ENCODE data around the gene THEMIS2.

The THEMIS2 gene

GRCh38 chr1:27886744-27887143 lies 14.4 kb downstream of the THEMIS2 start:
- DNase-seq: no peak

DNA sequence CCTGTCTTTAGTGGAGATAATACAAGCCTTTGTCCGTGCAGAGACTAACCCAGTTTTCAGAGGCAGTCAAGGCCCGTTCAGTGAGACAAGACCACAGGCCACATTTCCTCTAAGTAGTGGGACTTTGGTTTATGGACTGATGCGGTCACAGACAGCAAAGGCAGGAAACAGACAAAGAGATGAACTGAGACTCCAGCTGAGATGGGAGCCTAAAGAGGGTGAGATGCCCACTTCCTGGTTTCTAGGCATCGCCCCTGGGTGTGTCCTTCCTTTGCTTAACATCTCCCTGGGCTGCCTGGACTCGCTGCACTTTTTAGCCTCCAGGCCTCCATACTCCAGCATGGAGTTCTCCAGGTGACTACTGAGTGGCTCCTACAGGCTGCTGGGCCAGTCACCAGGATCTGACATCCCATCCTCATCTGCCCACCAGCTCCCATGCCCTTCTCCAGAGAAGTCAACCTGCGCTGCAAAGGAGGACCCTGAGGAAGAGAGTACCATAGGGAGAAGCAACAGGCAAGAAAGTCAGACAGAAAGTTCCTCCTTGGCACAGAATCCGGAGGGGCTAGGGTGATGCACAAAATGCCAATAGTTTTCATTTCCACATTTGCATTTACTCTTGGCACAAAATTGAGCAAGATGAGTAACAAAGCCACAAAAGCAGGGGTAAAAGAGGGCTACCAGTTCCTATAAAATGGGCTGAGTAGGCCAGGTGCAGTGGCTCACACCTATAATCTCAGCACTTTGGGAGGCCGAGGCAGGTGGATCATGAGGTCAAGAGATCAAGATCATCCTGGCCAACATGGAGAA lies 15.1 kb downstream of the THEMIS2 start:
- peak; percentile 71 for DNase-seq

- DNase-seq: no peak
These were observed 17.2 kb downstream of the THEMIS2 start for GRCh38 chr1:27889506-27889905.

DNA sequence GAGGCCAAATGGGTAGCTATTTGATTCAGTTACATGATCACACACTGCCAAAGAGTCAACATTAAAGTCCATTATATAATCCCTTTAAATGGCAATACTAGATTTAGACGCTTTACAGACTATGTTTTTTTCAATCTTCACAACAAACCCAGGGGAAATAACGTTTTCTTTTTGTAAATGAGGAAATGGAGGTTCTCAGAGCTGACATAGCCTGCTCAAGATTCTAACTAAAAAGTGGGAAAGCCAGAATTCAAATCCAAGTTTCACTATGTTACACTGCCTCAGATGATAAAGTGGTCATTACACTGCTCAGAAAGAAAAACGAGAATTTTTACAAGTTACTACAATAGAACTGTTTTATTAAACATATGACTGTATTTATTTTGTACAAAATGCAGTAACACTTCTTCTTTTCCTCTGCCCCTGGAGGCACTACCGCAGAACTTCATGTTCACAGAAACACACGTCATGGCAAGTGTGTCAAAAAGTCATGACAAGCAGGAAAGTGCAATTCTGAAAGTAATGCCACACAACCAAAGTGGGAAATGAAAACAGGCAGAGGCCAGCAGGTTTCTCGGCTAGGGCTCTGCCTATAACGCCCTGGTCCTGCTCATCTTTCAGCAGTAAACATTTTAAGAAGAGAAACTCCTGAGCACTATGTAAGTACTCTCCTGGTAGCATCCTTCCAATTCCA lies 19.0 kb downstream of the THEMIS2 start:
- peak; percentile 48 for DNase-seq

DNA sequence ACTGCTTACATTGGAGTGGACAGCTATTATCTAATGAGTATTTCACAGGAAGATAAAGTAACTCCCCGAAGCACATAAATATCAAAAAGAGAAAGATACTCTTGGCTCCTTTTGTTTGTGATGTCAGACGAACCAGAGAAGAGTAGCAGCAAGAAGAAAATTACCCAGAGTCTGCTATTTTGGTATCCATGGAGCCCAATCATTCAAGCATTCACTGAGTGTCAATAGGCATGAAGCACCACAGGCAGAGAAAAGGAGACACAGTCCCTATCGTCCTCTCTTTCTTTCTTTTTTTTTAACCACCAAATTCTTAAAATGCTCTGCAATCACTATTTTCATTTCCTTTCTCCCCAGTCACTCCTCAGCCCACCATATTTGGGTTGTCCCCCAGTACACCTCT lies 22.2 kb downstream of the THEMIS2 start:
- no peak for DNase-seq

GRCh38 chr1:27906759-27907158 lies 34.4 kb downstream of the THEMIS2 start:
- DNase-seq: no peak

DNA sequence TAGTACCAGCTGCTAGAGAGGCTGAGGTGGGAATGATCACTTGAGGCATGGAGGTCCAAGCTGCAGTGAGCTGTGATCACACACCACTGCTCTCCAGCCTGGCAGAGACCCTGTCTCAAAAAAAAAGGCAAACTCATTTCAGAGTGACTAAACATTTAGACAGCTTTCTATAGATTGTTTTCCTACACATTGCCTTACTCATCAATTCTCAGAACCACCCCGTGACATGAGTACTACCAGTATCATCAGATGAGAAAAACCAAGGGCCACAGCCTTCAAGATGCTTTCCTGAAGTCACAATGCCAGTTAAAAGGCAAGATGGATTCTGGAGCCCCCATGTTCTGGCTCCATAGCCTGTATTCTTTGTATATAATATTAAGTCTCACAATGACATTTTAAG lies 40.1 kb downstream of the THEMIS2 start:
- DNase-seq: no peak

DNA sequence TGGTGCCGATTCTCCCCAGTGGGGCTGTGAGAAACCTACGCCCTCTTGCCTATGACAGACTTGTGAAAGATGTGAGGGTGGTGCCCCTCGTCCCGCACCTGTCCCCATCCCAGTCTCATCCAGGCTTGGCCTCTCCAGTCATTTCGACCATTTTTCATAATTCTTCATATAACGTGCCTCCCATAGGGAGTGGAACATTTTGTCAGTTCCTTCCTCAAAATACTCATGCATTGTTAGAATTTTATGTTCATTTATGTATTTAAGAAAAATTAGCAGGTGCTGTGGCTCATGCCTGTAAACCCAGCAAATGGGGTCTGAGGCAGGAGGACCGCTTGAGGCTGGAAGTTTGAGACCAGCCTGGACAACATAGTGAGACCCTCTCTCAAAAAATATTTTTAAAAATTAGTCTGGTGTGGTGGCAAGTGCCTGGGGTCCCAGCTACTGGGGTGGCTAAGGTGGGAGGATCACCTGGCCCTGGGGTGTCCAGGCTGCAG lies 42.8 kb downstream of the THEMIS2 start:
- no peak for DNase-seq

- DNase-seq: no peak
These were observed 49.9 kb downstream of the THEMIS2 start for GRCh38 chr1:27922272-27922671.

GRCh38 chr1:27928216-27928954 lies 56.0 kb downstream of the THEMIS2 start:
- no peak for DNase-seq

DNA sequence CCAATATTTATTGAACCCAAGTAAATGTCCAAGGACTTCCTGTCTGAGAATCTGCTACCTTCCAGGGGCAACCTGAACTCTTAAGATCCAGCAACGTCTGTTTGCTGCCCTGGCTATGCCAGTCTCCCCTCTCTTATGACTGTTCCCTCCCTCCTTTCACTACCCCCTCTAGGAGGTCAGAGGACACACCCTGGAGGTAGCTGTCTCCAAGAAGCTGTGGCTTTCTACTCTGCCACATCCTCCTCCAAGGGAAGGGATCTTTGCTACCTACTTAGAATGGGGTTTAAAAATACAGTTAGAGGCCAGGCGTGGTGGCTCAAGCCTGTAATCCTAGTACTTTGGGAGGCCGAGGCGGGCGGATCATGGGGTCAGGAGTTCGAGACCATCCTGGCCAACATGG lies 58.8 kb downstream of the THEMIS2 start:
- no peak for DNase-seq

GRCh38 chr1:27931759-27932158 lies 59.4 kb downstream of the THEMIS2 start:
- no peak for DNase-seq

DNA sequence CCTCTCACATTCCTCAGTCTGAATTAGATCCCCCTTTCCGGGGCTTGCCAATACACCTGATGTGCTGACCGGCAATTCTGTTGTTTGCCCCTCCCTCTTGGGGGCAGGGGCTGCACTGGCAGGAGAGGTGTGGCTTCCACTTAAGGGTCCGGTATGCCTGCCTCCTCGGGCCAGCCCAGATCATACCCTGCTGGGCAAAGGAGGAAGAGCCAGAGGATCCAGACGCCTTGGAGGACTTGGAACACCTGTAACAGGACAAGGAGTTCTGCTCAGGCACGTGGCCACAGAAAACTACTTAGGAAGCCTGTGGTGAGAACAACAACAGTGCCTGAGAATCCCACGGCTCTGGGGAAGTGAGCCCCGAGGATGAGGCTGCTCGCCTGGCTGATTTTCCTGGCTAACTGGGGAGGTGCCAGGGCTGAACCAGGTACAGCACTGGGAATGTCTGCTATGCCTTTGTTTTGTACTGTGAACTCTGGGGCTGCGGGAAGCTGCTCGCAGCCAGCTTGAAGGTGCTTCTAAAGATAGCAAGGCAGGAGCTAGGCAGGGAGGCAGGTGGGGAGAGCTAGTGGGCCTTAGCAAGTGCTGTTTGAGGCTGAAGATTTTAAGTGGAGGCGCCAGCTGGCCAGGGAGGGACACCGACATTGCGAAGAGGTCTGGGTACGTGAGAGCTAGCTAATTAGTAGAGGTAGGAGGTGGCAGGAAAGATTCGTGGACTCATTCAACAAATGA lies 62.6 kb downstream of the THEMIS2 start, which contains the start of gene SMPDL3B:
Gene SMPDL3B (plus strand): TSS at position 183 of the 732 bp plus-strand sequence. CDS start 184 bp downstream, at position 367.
- peak; percentile 8 for DNase-seq

GRCh38 chr1:27935721-27936120 lies 63.4 kb downstream of the THEMIS2 start:
- no peak for DNase-seq
